Measurements from ENCODE around the gene FBXL13. TPM values are rescaled to one million over a fixed set of nuclear protein-coding genes. Genes with fewer than 3 reads are reported as not detected.

The FBXL13 gene
- total and polyA plus RNA-seq, 2 of the 8 experiments (the other 6 are each of a cell fraction or from before 2014, with no cell fraction given): 1.2 to 2.8 TPM

DNA sequence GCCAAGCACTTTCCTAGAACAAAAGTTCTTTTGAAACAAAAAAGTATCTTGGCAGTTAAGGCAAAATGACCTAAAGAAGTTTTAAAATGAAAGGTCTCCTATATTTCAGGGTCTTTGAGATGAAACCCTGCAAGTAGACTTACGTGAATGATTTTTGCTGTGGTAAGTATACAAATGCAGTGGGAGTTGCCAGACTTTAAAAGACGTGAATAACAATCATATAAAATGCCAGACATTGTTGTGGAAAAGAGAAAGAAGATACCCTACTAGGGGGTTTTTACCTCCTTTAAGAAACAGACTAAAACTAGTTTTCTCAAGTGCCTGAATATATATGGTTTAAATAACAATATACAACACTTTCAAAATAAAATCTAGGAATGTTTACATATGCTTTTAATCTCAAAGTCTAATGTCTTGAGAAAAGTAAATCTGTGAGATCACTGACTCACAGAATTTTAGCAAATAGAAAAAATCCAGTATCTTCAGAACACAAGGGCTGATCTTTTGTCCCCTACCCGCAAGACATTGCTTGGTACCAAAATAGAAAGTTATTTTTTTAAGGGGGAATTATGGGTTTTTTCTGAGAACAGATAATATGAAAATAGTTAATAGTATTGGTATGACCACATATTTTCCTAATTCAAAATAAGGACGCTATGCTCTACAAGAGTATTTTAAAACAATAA, 132.3 kb downstream of the FBXL13 start:
- H3K23ac ChIP-seq (ENCODE audit: insufficient read length): no peak overlapping the region
- H3K4me1 ChIP-seq (replicated peaks in 1 of 4; ENCODE audit: control insufficient read depth in 3 of 4, insufficient read depth in 4 of 4, low read length in 3 of 4): peaks cover 3 to 25% (median 16%) of the 10 kb centered on the region in 4 experiments; a peak in 6 of 7 replicates
- no peak overlapping the region for H2AK5ac ChIP-seq (ENCODE audit: low read depth, low read length)
- peak overlapping the region; percentile 27; the same call in 1 of the 2 replicates for H3K27ac ChIP-seq (ENCODE audit: low read depth, low read length)
- FAIRE-seq (no peak), DNase-seq (ENCODE audit: low read depth in 1 of 2, low spot score in 2 of 2) (no peak)
- H3K9me3 ChIP-seq (ENCODE audit: insufficient read depth in 2 of 2, low read depth in 1 of 2, low read length in 1 of 2): no peaks in the 10 kb centered on the region
- H3K14ac ChIP-seq (ENCODE audit: insufficient read length): no peak overlapping the region
- H2BK12ac ChIP-seq (ENCODE audit: low read depth, low read length): no peak overlapping the region
- peak overlapping the region in 1 of 4 experiments; percentile 46; a peak in 2 of 8 replicates for H3K4me3 ChIP-seq (ENCODE audit: extremely low read depth in 1 of 4, insufficient read depth in 2 of 4, low read depth in 3 of 4, low read length in 4 of 4)
- H4K91ac ChIP-seq (replicated peaks; ENCODE audit: insufficient read length, low read length): no peak overlapping the region
- no peak overlapping the region for H2BK5ac ChIP-seq (ENCODE audit: low read depth, low read length)
- H3K23me2 ChIP-seq (ENCODE audit: low read depth, low read length): no peaks in the 10 kb centered on the region
- 6% methylated on average over 4 of the region's 4 CpGs; no CpG with 5 or more reads in 1 of the 2 experiments for WGBS, 2 experiments (ENCODE audit: extremely low coverage in 1 of 2, insufficient coverage in 1 of 2, insufficient read length in 1 of 2, insufficient replicate concordance in 2 of 2, low coverage in 1 of 2, low lambda C conversion rate in 2 of 2, missing lambda C conversion rate in 1 of 2)
- H3K4me2 ChIP-seq (ENCODE audit: insufficient read depth in 1 of 2, low read depth in 2 of 2, low read length in 2 of 2): peak overlapping the region; percentile 45 to 64
- H3K79me2 ChIP-seq (ENCODE audit: control insufficient read depth in 1 of 2, insufficient read depth in 2 of 2, low read length in 2 of 2): no peaks in the 10 kb centered on the region
- H3K36me3 ChIP-seq (ENCODE audit: control insufficient read depth in 2 of 4, insufficient read depth in 4 of 4, low read length in 3 of 4): no peaks in the 10 kb centered on the region
- H2BK20ac ChIP-seq (ENCODE audit: low read length): no peak overlapping the region
- no peaks in the 10 kb centered on the region for H4K20me1 ChIP-seq (replicated peaks in 1 of 2; ENCODE audit: control insufficient read depth in 1 of 2, insufficient read depth in 2 of 2, low read length in 2 of 2)
- POLR2A ChIA-PET (ENCODE audit: partially characterized antibody): no interaction called here
- CTCF ChIA-PET (ENCODE audit: partially characterized antibody): no interaction called here
- no peak overlapping the region for H2AFZ ChIP-seq (ENCODE audit: low read length)
- H4K8ac ChIP-seq (ENCODE audit: extremely low read depth, insufficient read depth, low read length): no peak overlapping the region
- TF ChIP-seq POU5F1 (IDR thresholded peaks at IDR 0.05; ENCODE audit: low read depth, low read length) (0 out of 2 replicates have a peak, but pooled peaks have one; percentile 8), MAFK (IDR thresholded peaks at IDR 0.05; ENCODE audit: low read depth, low read length) (no peak)
- H2BK15ac ChIP-seq (ENCODE audit: low read length): no peak overlapping the region
- peak overlapping the region; percentile 68 for H2BK120ac ChIP-seq (replicated peaks; ENCODE audit: low read depth, low read length)
- peak overlapping the region; percentile 99 for H4K5ac ChIP-seq (ENCODE audit: insufficient read length, low read depth, low read length)
- no peaks in the 10 kb centered on the region for H3K79me1 ChIP-seq (ENCODE audit: low read depth, low read length)
- H3K9ac ChIP-seq (replicated peaks in 1 of 4; ENCODE audit: extremely low read depth in 1 of 4, low read depth in 3 of 4, low read length in 3 of 4): no peak overlapping the region
- H3K4ac ChIP-seq (replicated peaks; ENCODE audit: insufficient read length, low read depth, low read length): no peak overlapping the region
- no peaks in the 10 kb centered on the region for H3K27me3 ChIP-seq (replicated peaks in 1 of 4; ENCODE audit: control insufficient read depth in 3 of 4, extremely low read depth in 1 of 4, insufficient read depth in 3 of 4, low read length in 3 of 4)
- H3K56ac ChIP-seq (replicated peaks; ENCODE audit: insufficient read length, low read depth, low read length): no peak overlapping the region
- no peak overlapping the region for H3K18ac ChIP-seq (ENCODE audit: extremely low read depth, low read length)

Data from H1 (cell line).